Choroid plexus epithelial cell (primary cell): ENCODE measurements around the gene SYDE2.
A peak's percentile ranks its signal among the peaks of the same experiment; 100 is the strongest.

Experiments
- DNase-seq: peaks from one replicate; pipeline ENCODE4 v3.0.0-alpha.2; 2010; ENCODE audit warnings: low read depth
- H3K4me3 ChIP-seq: 2 replicates; pipeline ENCODE4 v1.5.1; 2011; ENCODE audit warnings: low read depth, mild to moderate bottlenecking, control low read depth, low read length, moderate library complexity
- CTCF ChIP-seq: conservative IDR thresholded peaks from 2 replicates; pipeline ENCODE4 v1.5.1; 2011; ENCODE audit warnings: low read depth, mild to moderate bottlenecking, control low read depth, inconsistent platforms, low read length, moderate library complexity

The SYDE2 gene

GRCh38 chr1:85124091-85124490, 76.7 kb downstream of the SYDE2 start:
- no peak for TF ChIP-seq CTCF
- no peak for DNase-seq
- no peak overlapping the region for H3K4me3 ChIP-seq

- no peak overlapping the region for H3K4me3 ChIP-seq
- no peak for TF ChIP-seq CTCF
- DNase-seq, result no peak
Observed at GRCh38 chr1:85122169-85122568, 78.6 kb downstream of the SYDE2 start.

GRCh38 chr1:85121744-85122143, 79.1 kb downstream of the SYDE2 start:
- no peak overlapping the region for H3K4me3 ChIP-seq
- DNase-seq, result no peak
- no peak for TF ChIP-seq CTCF

- H3K4me3 ChIP-seq, result no peak overlapping the region
- no peak for TF ChIP-seq CTCF
- peak; percentile 54 for DNase-seq
Observed at GRCh38 chr1:85118751-85119150, 82.1 kb downstream of the SYDE2 start.

GRCh38 chr1:85116856-85117255, 84.0 kb downstream of the SYDE2 start:
- TF ChIP-seq CTCF, result no peak
- no peak for DNase-seq

GRCh38 chr1:85115933-85116332, 84.9 kb downstream of the SYDE2 start:
- H3K4me3 ChIP-seq, result no peak overlapping the region
- no peak for TF ChIP-seq CTCF
- DNase-seq, result no peak

More at GRCh38 chr1:85116856-85117255, 84.0 kb downstream of the SYDE2 start:
- H3K4me3 ChIP-seq, result no peak overlapping the region

- no peak for TF ChIP-seq CTCF
- no peak overlapping the region for H3K4me3 ChIP-seq
- no peak for DNase-seq
Observed at GRCh38 chr1:85111695-85112094, 89.1 kb downstream of the SYDE2 start.
